ENCODE data around the gene ZNF665.

DNA sequence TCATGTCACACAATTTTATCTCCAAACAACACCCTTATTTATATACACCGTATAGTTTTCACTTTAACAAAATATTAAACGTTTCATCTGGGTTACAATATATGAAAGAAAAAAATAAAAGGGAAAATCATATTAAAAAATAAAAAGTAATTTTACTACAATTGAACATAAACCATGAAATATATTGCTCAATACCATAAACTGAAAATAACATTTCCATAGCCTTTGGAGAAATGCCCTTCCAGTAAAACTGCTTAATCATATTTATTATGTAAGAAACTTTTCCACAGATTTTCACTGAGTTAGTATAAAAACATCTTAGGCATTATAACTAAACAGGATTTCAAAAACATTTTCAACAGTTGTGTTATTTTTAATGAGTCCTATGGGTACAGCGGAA is 32.8 kb downstream of the ZNF665 start:
- TF ChIP-seq, protein P1, sequence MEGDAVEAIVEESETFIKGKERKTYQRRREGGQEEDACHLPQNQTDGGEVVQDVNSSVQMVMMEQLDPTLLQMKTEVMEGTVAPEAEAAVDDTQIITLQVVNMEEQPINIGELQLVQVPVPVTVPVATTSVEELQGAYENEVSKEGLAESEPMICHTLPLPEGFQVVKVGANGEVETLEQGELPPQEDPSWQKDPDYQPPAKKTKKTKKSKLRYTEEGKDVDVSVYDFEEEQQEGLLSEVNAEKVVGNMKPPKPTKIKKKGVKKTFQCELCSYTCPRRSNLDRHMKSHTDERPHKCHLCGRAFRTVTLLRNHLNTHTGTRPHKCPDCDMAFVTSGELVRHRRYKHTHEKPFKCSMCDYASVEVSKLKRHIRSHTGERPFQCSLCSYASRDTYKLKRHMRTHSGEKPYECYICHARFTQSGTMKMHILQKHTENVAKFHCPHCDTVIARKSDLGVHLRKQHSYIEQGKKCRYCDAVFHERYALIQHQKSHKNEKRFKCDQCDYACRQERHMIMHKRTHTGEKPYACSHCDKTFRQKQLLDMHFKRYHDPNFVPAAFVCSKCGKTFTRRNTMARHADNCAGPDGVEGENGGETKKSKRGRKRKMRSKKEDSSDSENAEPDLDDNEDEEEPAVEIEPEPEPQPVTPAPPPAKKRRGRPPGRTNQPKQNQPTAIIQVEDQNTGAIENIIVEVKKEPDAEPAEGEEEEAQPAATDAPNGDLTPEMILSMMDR (IDR thresholded peaks at IDR 0.05; ENCODE audit: low read depth, low read length, poor library complexity, severe bottlenecking) = no peak
- TF ChIP-seq EZH2phosphoT487 (IDR thresholded peaks at IDR 0.05; ENCODE audit: borderline replicate concordance, low read length) = no peak
